ENCODE data around the gene MYMX. TPM values are rescaled to one million over a fixed set of nuclear protein-coding genes. Genes with fewer than 3 reads are reported as not detected.
A peak's percentile ranks its signal among the peaks of the same experiment; 100 is the strongest.

The MYMX gene
- total and polyA plus RNA-seq, 4 donors: 0.14 TPM; not detected in 3

DNA sequence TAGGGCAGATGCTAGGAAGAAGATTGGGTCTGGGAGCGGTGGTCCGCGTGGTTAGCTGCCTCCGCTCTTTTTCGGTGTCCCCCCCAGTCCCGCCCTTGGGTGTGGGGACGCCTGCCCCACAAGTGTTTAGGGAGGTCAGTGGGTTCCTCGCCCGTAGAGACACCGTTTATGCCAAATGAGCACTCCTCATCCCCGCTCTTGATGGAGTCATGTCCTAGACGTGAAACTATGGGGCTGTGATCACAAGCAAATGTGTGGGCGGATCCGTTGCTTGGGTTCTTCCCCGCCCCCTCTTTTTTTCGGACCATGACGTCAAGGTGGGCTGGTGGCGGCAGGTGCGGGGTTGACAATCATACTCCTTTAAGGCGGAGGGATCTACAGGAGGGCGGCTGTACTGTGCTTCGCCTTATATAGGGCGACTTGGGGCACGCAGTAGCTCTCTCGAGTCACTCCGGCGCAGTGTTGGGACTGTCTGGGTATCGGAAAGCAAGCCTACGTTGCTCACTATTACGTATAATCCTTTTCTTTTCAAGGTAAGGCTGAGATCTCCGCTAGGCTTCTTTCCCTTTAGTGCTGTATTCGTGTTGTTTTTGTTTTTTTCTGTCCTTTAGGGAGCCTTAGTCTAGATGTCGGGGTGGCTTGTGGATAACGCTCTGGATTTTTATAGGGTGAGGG lies 30.1 kb downstream of the MYMX start, which contains the start of gene HSP90AB1:
Gene HSP90AB1 (plus strand): TSS at position 439 of the 675 bp plus-strand sequence. CDS start 1,529 bp downstream, outside the sequence.
- peak within 1 kb of the TSS; percentile 99 to 100 for H3K27ac ChIP-seq (ENCODE audit: low read depth in 1 of 2, low read length in 2 of 2)
- peaks cover 5 to 25% (median 21%) of the 10 kb centered on the region in 4 donors for H3K4me1 ChIP-seq (ENCODE audit: control insufficient read depth in 4 of 4, insufficient read depth in 4 of 4, low read length in 3 of 4)
- H3K27me3 ChIP-seq (ENCODE audit: control insufficient read depth in 4 of 4, insufficient read depth in 4 of 4, low read length in 3 of 4): no peaks in the 10 kb centered on the region
- H3K36me3 ChIP-seq (ENCODE audit: control insufficient read depth in 4 of 4, insufficient read depth in 3 of 4, low read depth in 1 of 4, low read length in 3 of 4): peaks cover 2 to 31% (median 26%) of the 10 kb centered on the region in 4 donors
- DNase-seq (ENCODE audit: low spot score): peak; percentile 94
- H3K4me3 ChIP-seq (ENCODE audit: low read depth in 1 of 3, low read length in 3 of 3): peak within 1 kb of the TSS; percentile 74 to 88 (median 83)
- H3K9ac ChIP-seq (ENCODE audit: low read depth in 1 of 2, low read length in 2 of 2): peak within 1 kb of the TSS; percentile 93 to 100
- no peaks in the 10 kb centered on the region for H3K9me3 ChIP-seq (ENCODE audit: control insufficient read depth in 4 of 4, low read length in 3 of 4)
- WGBS: under 1% methylated on average over 34 of the region's 34 CpGs
- TF ChIP-seq, protein P1, sequence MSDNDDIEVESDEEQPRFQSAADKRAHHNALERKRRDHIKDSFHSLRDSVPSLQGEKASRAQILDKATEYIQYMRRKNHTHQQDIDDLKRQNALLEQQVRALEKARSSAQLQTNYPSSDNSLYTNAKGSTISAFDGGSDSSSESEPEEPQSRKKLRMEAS (IDR thresholded peaks at IDR 0.05): peak; percentile 98
- TF ChIP-seq FOXA1 (IDR thresholded peaks at IDR 0.05) (no peak), YY1 (IDR thresholded peaks at IDR 0.05) (peak; percentile 13), JUND (IDR thresholded peaks at IDR 0.05) (peak; percentile 57 to 72), TAF1 (conservative IDR thresholded peaks at IDR 0.05) (peak; percentile 100), GABPA (IDR thresholded peaks at IDR 0.05 in 1 of 2, conservative IDR thresholded peaks at IDR 0.05 in 1 of 2) (no peak), EGR1 (IDR thresholded peaks at IDR 0.05; ENCODE audit: low read depth in 2 of 2) (peak; percentile 98 to 99), HNF4A (conservative IDR thresholded peaks at IDR 0.05) (peak; percentile 12 to 18), RXRA (IDR thresholded peaks at IDR 0.05) (peak; percentile 24 to 33), NR2F2 (IDR thresholded peaks at IDR 0.05) (peak; percentile 19), RAD21 (IDR thresholded peaks at IDR 0.05) (peak in 1 of 2 donors; percentile 13), SP1 (IDR thresholded peaks at IDR 0.05) (peak; percentile 77), HNF4G (IDR thresholded peaks at IDR 0.05) (no peak), FOXA2 (IDR thresholded peaks at IDR 0.05) (peak; percentile 29)
- TF ChIP-seq, protein P2, sequence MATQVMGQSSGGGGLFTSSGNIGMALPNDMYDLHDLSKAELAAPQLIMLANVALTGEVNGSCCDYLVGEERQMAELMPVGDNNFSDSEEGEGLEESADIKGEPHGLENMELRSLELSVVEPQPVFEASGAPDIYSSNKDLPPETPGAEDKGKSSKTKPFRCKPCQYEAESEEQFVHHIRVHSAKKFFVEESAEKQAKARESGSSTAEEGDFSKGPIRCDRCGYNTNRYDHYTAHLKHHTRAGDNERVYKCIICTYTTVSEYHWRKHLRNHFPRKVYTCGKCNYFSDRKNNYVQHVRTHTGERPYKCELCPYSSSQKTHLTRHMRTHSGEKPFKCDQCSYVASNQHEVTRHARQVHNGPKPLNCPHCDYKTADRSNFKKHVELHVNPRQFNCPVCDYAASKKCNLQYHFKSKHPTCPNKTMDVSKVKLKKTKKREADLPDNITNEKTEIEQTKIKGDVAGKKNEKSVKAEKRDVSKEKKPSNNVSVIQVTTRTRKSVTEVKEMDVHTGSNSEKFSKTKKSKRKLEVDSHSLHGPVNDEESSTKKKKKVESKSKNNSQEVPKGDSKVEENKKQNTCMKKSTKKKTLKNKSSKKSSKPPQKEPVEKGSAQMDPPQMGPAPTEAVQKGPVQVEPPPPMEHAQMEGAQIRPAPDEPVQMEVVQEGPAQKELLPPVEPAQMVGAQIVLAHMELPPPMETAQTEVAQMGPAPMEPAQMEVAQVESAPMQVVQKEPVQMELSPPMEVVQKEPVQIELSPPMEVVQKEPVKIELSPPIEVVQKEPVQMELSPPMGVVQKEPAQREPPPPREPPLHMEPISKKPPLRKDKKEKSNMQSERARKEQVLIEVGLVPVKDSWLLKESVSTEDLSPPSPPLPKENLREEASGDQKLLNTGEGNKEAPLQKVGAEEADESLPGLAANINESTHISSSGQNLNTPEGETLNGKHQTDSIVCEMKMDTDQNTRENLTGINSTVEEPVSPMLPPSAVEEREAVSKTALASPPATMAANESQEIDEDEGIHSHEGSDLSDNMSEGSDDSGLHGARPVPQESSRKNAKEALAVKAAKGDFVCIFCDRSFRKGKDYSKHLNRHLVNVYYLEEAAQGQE (IDR thresholded peaks at IDR 0.05): peak; percentile 97
- TF ChIP-seq, protein P3, sequence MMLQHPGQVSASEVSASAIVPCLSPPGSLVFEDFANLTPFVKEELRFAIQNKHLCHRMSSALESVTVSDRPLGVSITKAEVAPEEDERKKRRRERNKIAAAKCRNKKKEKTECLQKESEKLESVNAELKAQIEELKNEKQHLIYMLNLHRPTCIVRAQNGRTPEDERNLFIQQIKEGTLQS (IDR thresholded peaks at IDR 0.05): peak; percentile 54
- TF ChIP-seq, protein P4, sequence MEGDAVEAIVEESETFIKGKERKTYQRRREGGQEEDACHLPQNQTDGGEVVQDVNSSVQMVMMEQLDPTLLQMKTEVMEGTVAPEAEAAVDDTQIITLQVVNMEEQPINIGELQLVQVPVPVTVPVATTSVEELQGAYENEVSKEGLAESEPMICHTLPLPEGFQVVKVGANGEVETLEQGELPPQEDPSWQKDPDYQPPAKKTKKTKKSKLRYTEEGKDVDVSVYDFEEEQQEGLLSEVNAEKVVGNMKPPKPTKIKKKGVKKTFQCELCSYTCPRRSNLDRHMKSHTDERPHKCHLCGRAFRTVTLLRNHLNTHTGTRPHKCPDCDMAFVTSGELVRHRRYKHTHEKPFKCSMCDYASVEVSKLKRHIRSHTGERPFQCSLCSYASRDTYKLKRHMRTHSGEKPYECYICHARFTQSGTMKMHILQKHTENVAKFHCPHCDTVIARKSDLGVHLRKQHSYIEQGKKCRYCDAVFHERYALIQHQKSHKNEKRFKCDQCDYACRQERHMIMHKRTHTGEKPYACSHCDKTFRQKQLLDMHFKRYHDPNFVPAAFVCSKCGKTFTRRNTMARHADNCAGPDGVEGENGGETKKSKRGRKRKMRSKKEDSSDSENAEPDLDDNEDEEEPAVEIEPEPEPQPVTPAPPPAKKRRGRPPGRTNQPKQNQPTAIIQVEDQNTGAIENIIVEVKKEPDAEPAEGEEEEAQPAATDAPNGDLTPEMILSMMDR (IDR thresholded peaks at IDR 0.05; ENCODE audit: low read depth, low read length, missing input control): no peak
- TF ChIP-seq, protein P5, sequence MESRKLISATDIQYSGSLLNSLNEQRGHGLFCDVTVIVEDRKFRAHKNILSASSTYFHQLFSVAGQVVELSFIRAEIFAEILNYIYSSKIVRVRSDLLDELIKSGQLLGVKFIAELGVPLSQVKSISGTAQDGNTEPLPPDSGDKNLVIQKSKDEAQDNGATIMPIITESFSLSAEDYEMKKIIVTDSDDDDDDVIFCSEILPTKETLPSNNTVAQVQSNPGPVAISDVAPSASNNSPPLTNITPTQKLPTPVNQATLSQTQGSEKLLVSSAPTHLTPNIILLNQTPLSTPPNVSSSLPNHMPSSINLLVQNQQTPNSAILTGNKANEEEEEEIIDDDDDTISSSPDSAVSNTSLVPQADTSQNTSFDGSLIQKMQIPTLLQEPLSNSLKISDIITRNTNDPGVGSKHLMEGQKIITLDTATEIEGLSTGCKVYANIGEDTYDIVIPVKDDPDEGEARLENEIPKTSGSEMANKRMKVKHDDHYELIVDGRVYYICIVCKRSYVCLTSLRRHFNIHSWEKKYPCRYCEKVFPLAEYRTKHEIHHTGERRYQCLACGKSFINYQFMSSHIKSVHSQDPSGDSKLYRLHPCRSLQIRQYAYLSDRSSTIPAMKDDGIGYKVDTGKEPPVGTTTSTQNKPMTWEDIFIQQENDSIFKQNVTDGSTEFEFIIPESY (IDR thresholded peaks at IDR 0.05): peak; percentile 68

Data from liver (tissue), 9 donors.